Thyroid gland (tissue), 4 donors: ENCODE measurements around the gene STX8.

Experiments used
- CTCF ChIP-seq, 6 experiments: fragments of 200-600 bp in 3 of 6; fragments of 450-650 bp in 3 of 6; sonication (generic) in 3 of 6; IDR thresholded peaks; one replicate each; pipeline ENCODE4 v1.5.1; 2016 to 2019; ENCODE audit warnings: antibody characterized with exemption in 6 of 6, mild to moderate bottlenecking in 2 of 6, inconsistent platforms in 1 of 6, moderate library complexity in 1 of 6
- POLR2A ChIP-seq, 2 donors: fragments of 450-650 bp; IDR thresholded peaks; one replicate each; pipeline ENCODE4 v1.6.1; 2017; ENCODE audit warnings: antibody characterized with exemption in 2 of 2, mild to moderate bottlenecking in 2 of 2, moderate library complexity in 1 of 2

GRCh38 chr17:9213303-9213640, 362.3 kb downstream of the STX8 start:
- TF ChIP-seq CTCF (IDR thresholded peaks at IDR 0.05) = no peak
- no peak for TF ChIP-seq POLR2A (IDR thresholded peaks at IDR 0.05)
